Neural progenitor cell (in vitro differentiated cells): ENCODE data around the gene TBATA.

ENCODE experiments used
- EZH2phosphoT487 ChIP-seq: fragments of 200-600 bp; sonication (generic); IDR thresholded peaks from 2 replicates; pipeline ENCODE4 v1.6.1; 2017; ENCODE audit warnings: antibody characterized with exemption
- TF ChIP-seq, protein P1 (sequence below): fragments of 200-600 bp; sonication (generic); IDR thresholded peaks from 2 replicates; pipeline ENCODE4 v1.5.1; 2017; ENCODE audit warnings: antibody characterized with exemption, mild to moderate bottlenecking

DNA sequence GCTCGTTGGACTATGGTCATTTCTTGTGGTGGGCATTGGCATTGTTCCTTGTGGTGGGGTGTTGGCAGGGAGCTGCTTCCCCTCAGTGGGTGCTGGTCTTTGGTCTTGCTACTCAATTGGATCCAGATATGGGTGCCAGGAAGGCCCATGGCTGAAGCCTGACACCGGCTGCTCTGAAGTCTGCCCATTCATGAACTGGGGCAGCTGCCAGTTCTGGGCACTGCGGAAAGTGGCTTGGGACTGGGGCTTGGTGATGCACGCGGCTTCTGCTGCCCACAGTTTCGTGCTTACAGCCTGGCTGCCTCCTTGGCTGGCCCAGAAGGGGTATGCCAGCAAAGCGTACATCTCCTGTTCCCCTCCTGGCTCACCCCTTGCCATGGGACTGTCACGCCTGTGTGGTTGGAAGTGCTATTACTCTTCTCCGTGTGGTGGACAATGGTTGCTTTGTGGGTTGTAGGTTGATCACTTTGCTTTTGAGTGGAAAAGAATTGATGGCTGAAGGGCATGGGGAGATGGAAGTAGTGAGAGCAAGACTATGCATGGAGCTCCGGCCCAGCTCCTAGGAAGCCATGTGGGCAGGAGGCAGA is 58.2 kb downstream of the TBATA start:
- TF ChIP-seq, protein P1, sequence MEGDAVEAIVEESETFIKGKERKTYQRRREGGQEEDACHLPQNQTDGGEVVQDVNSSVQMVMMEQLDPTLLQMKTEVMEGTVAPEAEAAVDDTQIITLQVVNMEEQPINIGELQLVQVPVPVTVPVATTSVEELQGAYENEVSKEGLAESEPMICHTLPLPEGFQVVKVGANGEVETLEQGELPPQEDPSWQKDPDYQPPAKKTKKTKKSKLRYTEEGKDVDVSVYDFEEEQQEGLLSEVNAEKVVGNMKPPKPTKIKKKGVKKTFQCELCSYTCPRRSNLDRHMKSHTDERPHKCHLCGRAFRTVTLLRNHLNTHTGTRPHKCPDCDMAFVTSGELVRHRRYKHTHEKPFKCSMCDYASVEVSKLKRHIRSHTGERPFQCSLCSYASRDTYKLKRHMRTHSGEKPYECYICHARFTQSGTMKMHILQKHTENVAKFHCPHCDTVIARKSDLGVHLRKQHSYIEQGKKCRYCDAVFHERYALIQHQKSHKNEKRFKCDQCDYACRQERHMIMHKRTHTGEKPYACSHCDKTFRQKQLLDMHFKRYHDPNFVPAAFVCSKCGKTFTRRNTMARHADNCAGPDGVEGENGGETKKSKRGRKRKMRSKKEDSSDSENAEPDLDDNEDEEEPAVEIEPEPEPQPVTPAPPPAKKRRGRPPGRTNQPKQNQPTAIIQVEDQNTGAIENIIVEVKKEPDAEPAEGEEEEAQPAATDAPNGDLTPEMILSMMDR: no peak
- no peak for TF ChIP-seq EZH2phosphoT487
